IPS-NIHi11 (cell line): Measurements from ENCODE around the gene MITF.

Source experiments
- DNase-seq: peaks from one replicate; pipeline ENCODE4 v3.0.0; 2012; ENCODE audit warnings: mixed read lengths, low spot score

Gene MITF

GRCh38 chr3:69838696-69839515 lies 99.6 kb downstream of the MITF start:
- DNase-seq, result no peak

DNA sequence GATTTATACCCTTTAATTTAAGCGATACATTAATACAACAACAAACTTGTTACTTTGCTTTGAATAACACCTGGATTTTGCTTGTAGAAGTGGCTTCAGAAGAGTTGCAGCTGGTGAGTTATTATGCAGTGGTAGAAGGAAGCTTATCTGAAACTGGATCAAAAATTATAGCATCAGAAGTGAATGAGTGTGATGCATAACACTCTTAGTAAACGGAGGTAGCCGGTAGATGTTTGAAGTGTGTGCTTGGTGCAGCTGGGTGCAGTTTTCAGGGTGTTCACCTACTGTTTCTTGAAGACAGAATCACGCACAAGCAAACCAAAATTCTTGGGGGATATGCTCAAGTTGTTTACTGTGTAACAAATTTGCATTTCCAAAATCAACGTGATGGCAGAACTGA lies 103.1 kb downstream of the MITF start:
- no peak for DNase-seq

GRCh38 chr3:69842789-69843188 lies 103.5 kb downstream of the MITF start:
- DNase-seq, result no peak

GRCh38 chr3:69844706-69845105 lies 105.4 kb downstream of the MITF start:
- DNase-seq, result no peak

DNA sequence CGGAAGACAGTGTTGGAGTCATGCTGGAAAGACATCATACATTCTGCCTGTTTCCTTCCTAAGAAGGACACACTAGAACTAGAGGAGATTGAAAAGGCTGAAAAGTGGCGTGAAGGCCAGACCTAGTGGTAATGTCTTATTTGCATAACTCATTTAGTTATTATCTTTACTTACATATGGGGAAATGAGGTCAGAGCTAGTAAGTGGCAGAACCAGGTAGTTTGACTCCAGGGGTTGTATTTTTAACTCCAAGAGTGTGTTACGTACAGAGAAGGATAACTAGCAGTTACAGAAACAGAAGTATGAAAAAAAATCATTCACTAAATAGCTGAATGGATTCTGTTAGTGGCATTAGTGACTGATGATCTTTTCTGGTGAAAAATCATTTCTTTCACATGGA lies 108.0 kb downstream of the MITF start:
- DNase-seq, result no peak

DNA sequence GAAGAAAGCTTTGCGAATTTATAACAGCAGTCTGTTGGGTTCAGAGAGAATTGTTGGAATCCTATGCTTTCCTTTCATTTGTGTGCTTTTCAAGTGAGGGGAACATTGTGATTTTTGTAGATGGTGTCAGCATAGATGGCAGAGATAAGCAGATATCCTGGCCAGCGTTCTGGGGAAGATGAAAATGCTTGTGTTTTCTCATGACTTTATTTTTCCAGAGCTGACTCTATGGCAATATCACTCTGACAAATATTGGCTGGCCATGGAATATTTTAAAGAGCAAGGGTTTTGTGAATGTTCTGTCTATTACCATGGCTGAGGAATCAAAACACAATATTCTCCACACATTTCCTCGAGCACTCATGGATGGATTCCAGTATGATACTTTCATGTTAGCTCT lies 108.8 kb downstream of the MITF start:
- no peak for DNase-seq

- no peak for DNase-seq
Observed at GRCh38 chr3:69850849-69851248, 111.6 kb downstream of the MITF start.

GRCh38 chr3:69853027-69853426 lies 113.8 kb downstream of the MITF start:
- DNase-seq, result no peak

- no peak for DNase-seq
Observed at GRCh38 chr3:69855436-69856162, 116.3 kb downstream of the MITF start.

DNA sequence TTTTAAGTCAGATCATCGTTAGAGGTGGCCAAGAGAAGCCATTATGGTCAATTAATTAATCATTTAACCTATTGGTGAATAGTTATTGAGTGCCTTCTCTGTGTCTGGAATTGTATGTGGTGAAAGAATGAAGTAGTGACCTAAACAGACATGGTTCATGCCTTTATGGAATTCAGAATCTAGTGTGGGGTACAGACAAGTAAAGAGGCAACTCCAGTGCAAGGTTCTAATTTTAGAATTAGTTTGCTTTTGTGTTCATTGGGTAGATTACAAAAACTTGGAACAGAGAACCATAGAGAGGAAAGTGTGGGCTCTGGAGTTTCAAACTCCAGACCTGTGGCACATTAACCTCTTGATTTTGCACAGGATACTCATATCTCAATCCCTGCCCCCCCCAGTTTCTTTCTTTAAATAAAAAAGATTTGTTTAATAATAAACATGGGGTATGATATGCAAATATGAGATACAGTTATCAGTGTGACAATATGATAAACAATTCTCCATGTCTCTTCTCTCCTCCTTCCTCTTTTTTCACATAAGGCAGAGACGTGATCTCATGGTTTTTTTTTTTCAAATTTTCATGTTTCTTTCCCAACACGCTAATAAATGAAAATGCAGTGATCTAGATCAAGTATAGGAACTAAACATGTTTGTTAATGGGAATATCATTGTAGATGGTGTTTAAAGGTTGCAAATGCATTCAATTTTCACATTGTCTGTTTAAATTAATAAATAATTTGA lies 117.9 kb downstream of the MITF start:
- no peak for DNase-seq

DNA sequence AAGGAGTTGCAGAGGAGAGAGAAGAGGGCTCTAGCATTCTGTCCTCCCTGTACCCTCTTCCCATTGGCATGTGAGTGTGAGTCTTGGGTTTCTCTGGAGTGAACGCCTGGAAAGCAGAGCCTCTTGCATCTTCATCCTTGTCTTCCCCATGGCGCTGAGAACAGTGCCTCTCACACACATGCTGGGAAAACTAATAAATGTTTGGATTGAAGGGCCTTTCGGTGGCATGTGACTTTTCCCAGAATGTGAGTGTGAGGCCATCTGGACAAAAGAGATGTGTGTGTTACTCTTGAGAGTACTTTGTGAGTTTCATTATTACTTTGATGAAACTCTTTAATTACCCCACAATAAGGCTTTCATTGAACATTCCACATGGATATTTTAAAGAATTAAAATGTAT lies 122.3 kb downstream of the MITF start:
- no peak for DNase-seq

GRCh38 chr3:69864141-69864540 lies 124.9 kb downstream of the MITF start:
- DNase-seq, result no peak

- no peak for DNase-seq
Observed at GRCh38 chr3:69864766-69865165, 125.5 kb downstream of the MITF start.

- no peak for DNase-seq
Observed at GRCh38 chr3:69865925-69866679, 126.8 kb downstream of the MITF start.

GRCh38 chr3:69866988-69867720 lies 127.9 kb downstream of the MITF start:
- DNase-seq, result no peak

DNA sequence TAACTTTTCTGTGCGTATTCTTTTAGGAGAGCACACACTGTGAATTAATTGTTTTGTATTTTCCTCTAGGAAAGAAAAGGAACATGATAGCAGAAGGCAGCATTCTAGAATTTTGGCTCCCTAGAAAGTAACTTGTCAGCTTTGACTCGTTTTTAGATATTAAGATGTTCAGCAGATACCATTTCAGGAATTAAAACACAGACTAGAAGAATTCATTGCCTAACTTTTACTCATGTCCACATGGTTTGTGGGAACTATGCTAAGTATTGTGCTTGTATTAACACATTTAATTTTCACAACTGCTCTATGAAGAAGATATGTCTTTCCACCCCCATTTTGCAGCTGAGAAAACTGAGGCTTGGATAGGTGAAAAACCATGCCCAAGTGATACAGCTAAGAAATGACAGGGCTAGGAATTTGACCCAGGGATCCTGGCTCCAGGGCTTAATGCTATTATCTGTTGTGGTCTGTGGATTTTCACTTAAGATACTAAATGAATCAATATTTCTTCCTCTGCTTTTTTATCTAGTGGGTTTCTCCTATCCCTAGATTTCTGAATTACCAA lies 128.8 kb downstream of the MITF start:
- no peak for DNase-seq

DNA sequence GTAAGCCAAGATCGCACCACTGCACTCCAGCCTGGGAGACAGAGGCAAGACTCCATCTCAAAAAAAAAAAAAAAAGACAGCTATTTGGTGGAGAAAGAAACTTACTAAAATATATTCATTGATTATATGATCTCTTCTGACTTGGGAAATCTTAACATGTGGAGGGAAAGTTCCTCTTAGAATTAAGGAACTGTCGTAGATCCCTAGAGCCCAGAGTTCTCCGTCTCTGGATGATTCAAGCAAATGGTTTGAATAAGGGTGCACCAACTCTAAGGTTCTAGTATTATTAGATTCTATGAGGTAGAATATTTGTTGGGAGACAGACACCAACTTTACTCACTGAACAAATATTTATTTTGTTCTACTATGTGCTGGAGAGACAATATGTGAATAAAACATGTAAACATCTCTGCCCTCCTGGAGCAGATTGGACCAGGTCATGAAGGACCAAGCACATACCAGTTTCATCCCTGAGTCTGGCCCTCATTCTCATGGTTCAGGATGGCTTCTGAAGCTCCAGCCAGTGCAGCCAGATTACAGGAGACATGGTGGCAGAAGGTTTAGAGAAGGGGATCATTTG lies 129.7 kb downstream of the MITF start:
- no peak for DNase-seq

- no peak for DNase-seq
Observed at GRCh38 chr3:69869643-69870042, 130.4 kb downstream of the MITF start.

GRCh38 chr3:69871251-69871650 lies 132.0 kb downstream of the MITF start:
- peak; percentile 13 for DNase-seq

GRCh38 chr3:69871868-69872267 lies 132.6 kb downstream of the MITF start:
- DNase-seq, result no peak
